ENCODE results near the gene GSK3A.

GSK3A gene

GRCh38 chr19:42201489-42202289 is 40.7 kb downstream of the GSK3A start:
- Mint-ChIP-seq H3K9me3 (no peaks in the 10 kb centered on the region), H3K4me1 (peaks cover 85% of the 10 kb centered on the region), H3K36me3 (ENCODE audit: insufficient read depth) (peaks cover 56% of the 10 kb centered on the region), H3K27ac (ENCODE audit: low read depth) (peak overlapping the region; percentile 95), H3K27me3 (no peaks in the 10 kb centered on the region), H3K4me3 (peak overlapping the region; percentile 76)
- DNase-seq (ENCODE audit: low spot score in 2 of 2) (peak in 1 of 2 donors; percentile 58), ATAC-seq (replicated peaks; ENCODE audit: extremely low read depth, poor library complexity, severe bottlenecking) (peak; percentile 55)

GRCh38 chr19:42200116-42200715 is 42.2 kb downstream of the GSK3A start:
- Mint-ChIP-seq H3K4me1 (peaks cover 85% of the 10 kb centered on the region), H3K27ac (ENCODE audit: low read depth) (peak overlapping the region; percentile 95), H3K9me3 (no peaks in the 10 kb centered on the region), H3K36me3 (ENCODE audit: insufficient read depth) (peaks cover 49% of the 10 kb centered on the region), H3K4me3 (peak overlapping the region; percentile 76), H3K27me3 (no peaks in the 10 kb centered on the region)
- ATAC-seq (replicated peaks; ENCODE audit: extremely low read depth, poor library complexity, severe bottlenecking) = no peak
- DNase-seq (ENCODE audit: low spot score in 2 of 2) = no peak

- H3K4me3 Mint-ChIP-seq = peak overlapping the region; percentile 76
- H3K4me1 Mint-ChIP-seq = peaks cover 79% of the 10 kb centered on the region
- H3K36me3 Mint-ChIP-seq (ENCODE audit: insufficient read depth) = peaks cover 44% of the 10 kb centered on the region
- no peaks in the 10 kb centered on the region for H3K27me3 Mint-ChIP-seq
- no peaks in the 10 kb centered on the region for H3K9me3 Mint-ChIP-seq
- DNase-seq (ENCODE audit: low spot score in 2 of 2) = peak in 1 of 2 donors; percentile 47
- H3K27ac Mint-ChIP-seq (ENCODE audit: low read depth) = peak overlapping the region; percentile 95
- ATAC-seq (replicated peaks; ENCODE audit: extremely low read depth, poor library complexity, severe bottlenecking) = peak; percentile 44
Measured at GRCh38 chr19:42199440-42200115, 42.8 kb downstream of the GSK3A start.

GRCh38 chr19:42198676-42199439 is 43.5 kb downstream of the GSK3A start:
- H3K36me3 Mint-ChIP-seq (ENCODE audit: insufficient read depth) = peaks cover 38% of the 10 kb centered on the region
- no peaks in the 10 kb centered on the region for H3K27me3 Mint-ChIP-seq
- ATAC-seq (replicated peaks; ENCODE audit: extremely low read depth, poor library complexity, severe bottlenecking) = peak; percentile 80
- peak overlapping the region; percentile 76 for H3K4me3 Mint-ChIP-seq
- peaks cover 80% of the 10 kb centered on the region for H3K4me1 Mint-ChIP-seq
- peak; percentile 64 to 80 for DNase-seq (ENCODE audit: low spot score in 2 of 2)
- peak overlapping the region; percentile 95 for H3K27ac Mint-ChIP-seq (ENCODE audit: low read depth)
- no peaks in the 10 kb centered on the region for H3K9me3 Mint-ChIP-seq

GRCh38 chr19:42197375-42197817 is 45.0 kb downstream of the GSK3A start:
- H3K4me3 Mint-ChIP-seq = no peak overlapping the region
- H3K27ac Mint-ChIP-seq (ENCODE audit: low read depth) = no peak overlapping the region
- peaks cover 71% of the 10 kb centered on the region for H3K4me1 Mint-ChIP-seq
- H3K27me3 Mint-ChIP-seq = no peaks in the 10 kb centered on the region
- ATAC-seq (replicated peaks; ENCODE audit: extremely low read depth, poor library complexity, severe bottlenecking) = no peak
- DNase-seq (ENCODE audit: low spot score in 2 of 2) = no peak
- H3K9me3 Mint-ChIP-seq = no peaks in the 10 kb centered on the region
- peaks cover 32% of the 10 kb centered on the region for H3K36me3 Mint-ChIP-seq (ENCODE audit: insufficient read depth)

GRCh38 chr19:42196011-42197001 is 46.1 kb downstream of the GSK3A start:
- Mint-ChIP-seq H3K4me1 (peaks cover 71% of the 10 kb centered on the region), H3K9me3 (no peaks in the 10 kb centered on the region), H3K4me3 (no peak overlapping the region), H3K36me3 (ENCODE audit: insufficient read depth) (peaks cover 31% of the 10 kb centered on the region), H3K27me3 (no peaks in the 10 kb centered on the region), H3K27ac (ENCODE audit: low read depth) (peak overlapping the region; percentile 65)
- DNase-seq (ENCODE audit: low spot score in 2 of 2) (no peak), ATAC-seq (replicated peaks; ENCODE audit: extremely low read depth, poor library complexity, severe bottlenecking) (no peak)

GRCh38 chr19:42193706-42194105 is 48.7 kb downstream of the GSK3A start:
- peaks cover 67% of the 10 kb centered on the region for H3K4me1 Mint-ChIP-seq
- H3K27me3 Mint-ChIP-seq = no peaks in the 10 kb centered on the region
- no peak overlapping the region for H3K4me3 Mint-ChIP-seq
- peaks cover 21% of the 10 kb centered on the region for H3K36me3 Mint-ChIP-seq (ENCODE audit: insufficient read depth)
- no peak for ATAC-seq (replicated peaks; ENCODE audit: extremely low read depth, poor library complexity, severe bottlenecking)
- H3K9me3 Mint-ChIP-seq = no peaks in the 10 kb centered on the region
- H3K27ac Mint-ChIP-seq (ENCODE audit: low read depth) = peak overlapping the region; percentile 82
- no peak for DNase-seq (ENCODE audit: low spot score in 2 of 2)

GRCh38 chr19:42193294-42193693 is 49.1 kb downstream of the GSK3A start:
- H3K36me3 Mint-ChIP-seq (ENCODE audit: insufficient read depth) = peaks cover 19% of the 10 kb centered on the region
- ATAC-seq (replicated peaks; ENCODE audit: extremely low read depth, poor library complexity, severe bottlenecking) (no peak), DNase-seq (ENCODE audit: low spot score in 2 of 2) (no peak)
- no peak overlapping the region for H3K27ac Mint-ChIP-seq (ENCODE audit: low read depth)
- no peaks in the 10 kb centered on the region for H3K27me3 Mint-ChIP-seq
- peaks cover 63% of the 10 kb centered on the region for H3K4me1 Mint-ChIP-seq
- H3K4me3 Mint-ChIP-seq = no peak overlapping the region
- no peaks in the 10 kb centered on the region for H3K9me3 Mint-ChIP-seq

- H3K9me3 Mint-ChIP-seq = no peaks in the 10 kb centered on the region
- no peak for ATAC-seq (replicated peaks; ENCODE audit: extremely low read depth, poor library complexity, severe bottlenecking)
- H3K36me3 Mint-ChIP-seq (ENCODE audit: insufficient read depth) = peaks cover 9% of the 10 kb centered on the region
- DNase-seq (ENCODE audit: low spot score in 2 of 2) = no peak
- H3K27me3 Mint-ChIP-seq = no peaks in the 10 kb centered on the region
- peaks cover 55% of the 10 kb centered on the region for H3K4me1 Mint-ChIP-seq
- no peak overlapping the region for H3K27ac Mint-ChIP-seq (ENCODE audit: low read depth)
- H3K4me3 Mint-ChIP-seq = peak overlapping the region; percentile 6
Measured at GRCh38 chr19:42191855-42192254, 50.5 kb downstream of the GSK3A start.

- no peaks in the 10 kb centered on the region for H3K9me3 Mint-ChIP-seq
- H3K27ac Mint-ChIP-seq (ENCODE audit: low read depth) = peak overlapping the region; percentile 8
- peaks cover 56% of the 10 kb centered on the region for H3K4me1 Mint-ChIP-seq
- no peak for DNase-seq (ENCODE audit: low spot score in 2 of 2)
- no peak for ATAC-seq (replicated peaks; ENCODE audit: extremely low read depth, poor library complexity, severe bottlenecking)
- H3K4me3 Mint-ChIP-seq = no peak overlapping the region
- peaks cover 6% of the 10 kb centered on the region for H3K36me3 Mint-ChIP-seq (ENCODE audit: insufficient read depth)
- H3K27me3 Mint-ChIP-seq = no peaks in the 10 kb centered on the region
Measured at GRCh38 chr19:42191330-42191729, 51.1 kb downstream of the GSK3A start.

- Mint-ChIP-seq H3K4me3 (no peak overlapping the region), H3K4me1 (peaks cover 68% of the 10 kb centered on the region), H3K9me3 (no peaks in the 10 kb centered on the region), H3K27me3 (no peaks in the 10 kb centered on the region), H3K36me3 (ENCODE audit: insufficient read depth) (peaks cover 4% of the 10 kb centered on the region), H3K27ac (ENCODE audit: low read depth) (no peak overlapping the region)
- no peak for ATAC-seq (replicated peaks; ENCODE audit: extremely low read depth, poor library complexity, severe bottlenecking)
- DNase-seq (ENCODE audit: low spot score in 2 of 2) = no peak
Measured at GRCh38 chr19:42189133-42189532, 53.3 kb downstream of the GSK3A start.
